ENCODE data around the gene SLC22A8. TPM values are rescaled to one million over a fixed set of nuclear protein-coding genes. Genes with fewer than 3 reads are reported as not detected.
"Not testable (repeated sequence)": the region's sequence is repeated elsewhere in the genome, so short reads cannot be mapped to it uniquely, and the experiment has no call there.

The SLC22A8 gene
- total and polyA plus RNA-seq, 5 experiments from 2014 or later: not detected

GRCh38 chr11:62953811-62954210, 61.8 kb downstream of the SLC22A8 start:
- no peak overlapping the region for H3K27ac Mint-ChIP-seq

DNA sequence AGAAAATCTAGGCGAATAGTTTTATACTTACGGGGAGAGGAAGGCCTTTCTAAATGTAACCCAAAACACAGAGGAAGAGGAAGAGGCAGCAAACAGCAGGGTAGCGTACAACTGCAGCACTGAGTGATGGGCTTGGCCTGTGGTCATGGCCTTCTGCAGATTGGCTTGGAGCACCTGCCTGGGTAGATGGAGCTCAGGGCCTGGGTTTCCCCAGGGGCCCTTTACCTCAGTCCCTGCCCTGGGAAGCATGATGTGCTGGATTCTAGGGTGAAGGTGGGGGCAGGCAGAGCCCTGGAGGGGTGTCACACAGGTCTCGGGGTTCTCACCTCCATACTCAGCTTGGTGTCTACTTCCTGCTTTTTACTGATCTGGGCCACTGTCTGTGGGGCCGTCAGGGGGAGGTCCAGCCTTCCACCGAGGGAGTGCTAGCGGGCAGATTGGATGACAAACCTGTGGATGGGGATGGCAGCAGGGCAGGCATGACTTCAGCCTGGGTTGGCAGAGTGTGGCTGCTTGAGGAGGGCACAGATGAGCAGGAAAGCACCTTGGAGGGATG, 66.8 kb downstream of the SLC22A8 start:
- H3K9me3 Mint-ChIP-seq: no peaks in the 10 kb centered on the region
- DNase-seq: no peak
- no peaks in the 10 kb centered on the region for H3K36me3 Mint-ChIP-seq
- ATAC-seq: no peak
- POLR2A ChIA-PET: no interaction called here
- no peaks in the 10 kb centered on the region for H3K4me1 Mint-ChIP-seq
- H3K4me3 Mint-ChIP-seq: no peak overlapping the region
- H3K27me3 Mint-ChIP-seq: peaks cover 5 to 25% (median 15%) of the 10 kb centered on the region in 5 donors
- no peak overlapping the region for H3K27ac Mint-ChIP-seq

More at GRCh38 chr11:62953811-62954210, 61.8 kb downstream of the SLC22A8 start:
- no peak for ATAC-seq
- Mint-ChIP-seq H3K4me1 (peaks cover 0 to 4% (median 0%) of the 10 kb centered on the region in 4 donors), H3K27me3 (peaks cover 6 to 22% (median 11%) of the 10 kb centered on the region in 5 donors), H3K4me3 (no peak overlapping the region), H3K9me3 (no peaks in the 10 kb centered on the region), H3K36me3 (no peaks in the 10 kb centered on the region)
- POLR2A ChIA-PET: no interaction called here
- no peak for DNase-seq

DNA sequence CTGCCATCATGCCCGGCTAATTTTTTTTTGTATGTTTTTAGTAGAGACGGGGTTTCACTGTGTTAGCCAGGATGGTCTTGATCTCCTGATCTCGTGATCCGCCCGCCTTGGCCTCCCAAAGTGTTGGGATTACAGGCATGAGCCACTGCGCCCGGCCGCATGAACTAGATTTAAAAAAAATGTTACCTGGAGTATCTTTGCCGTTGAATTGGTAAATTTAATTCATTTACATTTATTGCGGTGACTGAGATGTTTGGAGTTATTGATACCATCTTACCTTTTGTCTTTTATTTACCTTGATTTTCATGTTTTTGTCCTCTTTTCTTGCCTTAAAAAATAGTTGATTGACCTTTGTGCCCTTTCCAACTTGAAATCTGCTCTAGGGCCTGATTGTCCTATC, 70.1 kb downstream of the SLC22A8 start:
- H3K4me1 Mint-ChIP-seq, H3K27ac Mint-ChIP-seq, H3K36me3 Mint-ChIP-seq, H3K9me3 Mint-ChIP-seq, H3K4me3 Mint-ChIP-seq, DNase-seq, POLR2A ChIA-PET, ATAC-seq: not testable (repeated sequence)
- H3K27me3 Mint-ChIP-seq: peaks cover 5 to 20% (median 11%) of the 10 kb centered on the region in 5 donors

Other genes with a start within 250 kb of the SLC22A8 start
- 10 to 100 TPM; 28.6 to 34.9 TPM for gene TAF6L, start 244.4 kb downstream of the SLC22A8 start, total RNA-seq
- gene TAF6L, start 244.4 kb downstream of the SLC22A8 start, polyA plus RNA-seq: 10 to 100 TPM in 1 of 3 donors, 1 to 10 TPM in 2; 8.7 to 10.8 (median 8.9) TPM
- 10 to 100 TPM; 66.2 to 71.5 TPM for gene TMEM179B, start 228.4 kb downstream of the SLC22A8 start, total RNA-seq
- 100 to 1,000 TPM; 109 to 126 (median 122) TPM for gene TMEM179B, start 228.4 kb downstream of the SLC22A8 start, polyA plus RNA-seq
- 10 to 100 TPM; 15.0 to 16.5 TPM for gene TMEM223, start 223.8 kb downstream of the SLC22A8 start, total RNA-seq
- gene TMEM223, start 223.8 kb downstream of the SLC22A8 start, polyA plus RNA-seq: 10 to 100 TPM; 39.1 to 57.8 (median 45.5) TPM
- 100 to 1,000 TPM; 185 to 191 TPM for gene NXF1, start 210.4 kb downstream of the SLC22A8 start, total RNA-seq
- 10 to 100 TPM; 38.4 to 82.9 (median 62.8) TPM for gene NXF1, start 210.4 kb downstream of the SLC22A8 start, polyA plus RNA-seq
- gene STX5, start 183.8 kb downstream of the SLC22A8 start, total RNA-seq: 10 to 100 TPM; 55.6 to 61.7 TPM
- gene STX5, start 183.8 kb downstream of the SLC22A8 start, polyA plus RNA-seq: 10 to 100 TPM; 25.4 to 30.4 (median 26.2) TPM
- under 1 TPM; 0.88 to 0.91 TPM for gene TEX54, start 183.0 kb downstream of the SLC22A8 start, total RNA-seq
- gene TEX54, start 183.0 kb downstream of the SLC22A8 start, polyA plus RNA-seq: 1 to 10 TPM; 1.6 to 2.2 (median 1.7) TPM
- 100 to 1,000 TPM; 129 to 130 TPM for gene WDR74, start 176.3 kb downstream of the SLC22A8 start, total RNA-seq
- 10 to 100 TPM; 35.7 to 64.0 (median 49.4) TPM for gene WDR74, start 176.3 kb downstream of the SLC22A8 start, polyA plus RNA-seq
- 100 to 1,000 TPM; 352 to 353 TPM for gene SLC3A2, start 134.9 kb downstream of the SLC22A8 start, total RNA-seq
- 100 to 1,000 TPM; 119 to 164 (median 125) TPM for gene SLC3A2, start 134.9 kb downstream of the SLC22A8 start, polyA plus RNA-seq
- not detected for gene CHRM1, start 94.5 kb downstream of the SLC22A8 start, total RNA-seq
- gene CHRM1, start 94.5 kb downstream of the SLC22A8 start, polyA plus RNA-seq: not detected
- not detected for gene SLC22A6, start 30.9 kb downstream of the SLC22A8 start, total RNA-seq
- not detected for gene SLC22A6, start 30.9 kb downstream of the SLC22A8 start, polyA plus RNA-seq
- gene SLC22A24, start 128.4 kb upstream of the SLC22A8 start, total RNA-seq: not detected
- gene SLC22A24, start 128.4 kb upstream of the SLC22A8 start, polyA plus RNA-seq: not detected
- gene SLC22A25, start 227.8 kb upstream of the SLC22A8 start, total RNA-seq: not detected
- gene SLC22A25, start 227.8 kb upstream of the SLC22A8 start, polyA plus RNA-seq: not detected